Activated naive CD4-positive, alpha-beta T cell treated with anti-CD3 and anti-CD28 coated beads, Interleukin-2, amount 50 U/mL, for 16 hours (primary cell): ENCODE measurements around the gene ANKRD40.

Experiments
- DNase-seq: peaks from one replicate; pipeline ENCODE4 v3.0.0-alpha.2; 2020

The ANKRD40 gene

DNA sequence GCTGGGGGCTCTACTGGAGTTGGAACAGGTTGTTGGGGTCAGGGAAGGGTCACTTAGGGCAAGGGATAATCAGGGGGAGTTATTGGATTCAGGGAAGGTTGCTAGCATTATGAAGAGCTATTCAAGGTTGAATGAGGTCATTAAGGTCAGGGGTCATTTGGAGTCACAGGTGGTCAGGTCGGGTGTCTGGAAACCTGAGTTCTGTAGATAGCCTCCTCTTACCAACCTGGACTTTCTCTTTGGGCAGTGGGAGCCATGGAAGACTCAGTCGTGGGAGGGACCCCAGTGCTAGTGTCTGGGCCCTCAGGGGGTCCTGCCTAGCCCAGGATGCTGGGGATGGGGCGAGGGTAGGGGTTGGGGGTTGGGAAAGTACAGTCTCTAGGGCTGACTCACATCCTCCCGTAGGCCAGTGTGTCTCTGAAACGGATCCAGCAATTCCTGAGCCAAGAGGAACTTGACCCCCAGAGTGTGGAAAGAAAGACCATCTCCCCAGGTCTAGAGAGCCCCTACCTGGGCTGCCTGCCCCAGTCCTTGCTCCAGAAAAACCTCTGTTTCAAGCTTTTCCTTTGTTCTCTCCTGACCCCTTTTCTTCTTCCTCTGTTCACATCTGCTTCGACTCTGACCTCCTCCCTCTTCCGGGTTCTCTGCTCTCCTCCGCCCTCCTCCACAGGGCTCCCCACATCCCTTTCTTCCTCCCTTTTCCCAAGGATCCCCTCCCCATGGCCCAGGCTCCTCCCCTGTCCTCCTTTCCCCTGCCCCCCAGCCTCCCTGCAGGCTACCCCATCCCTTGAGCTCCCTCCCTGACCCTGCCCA, 39.5 kb downstream of the ANKRD40 start:
- no peak for DNase-seq

- DNase-seq: no peak
Measured at GRCh38 chr17:50667259-50668024, 40.3 kb downstream of the ANKRD40 start.

DNA sequence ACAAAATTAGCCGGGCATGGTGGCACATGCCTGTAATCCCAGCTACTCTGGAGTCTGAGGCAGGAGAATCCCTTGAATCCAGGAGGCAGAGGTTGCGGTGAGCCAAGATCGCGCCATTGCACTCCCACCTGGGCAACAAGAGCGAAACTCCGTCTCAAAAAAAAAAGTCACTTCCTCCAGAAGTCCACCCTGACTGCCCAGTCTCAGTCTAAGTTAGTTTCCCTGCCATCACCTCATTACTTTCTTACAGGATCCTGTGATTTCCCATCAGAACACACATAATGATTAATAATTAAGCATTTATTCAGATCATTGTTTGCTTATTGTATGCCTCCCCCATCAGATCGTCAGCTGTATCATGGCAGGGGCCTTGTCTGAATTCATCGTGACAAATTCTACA, 41.4 kb downstream of the ANKRD40 start:
- no peak for DNase-seq

DNA sequence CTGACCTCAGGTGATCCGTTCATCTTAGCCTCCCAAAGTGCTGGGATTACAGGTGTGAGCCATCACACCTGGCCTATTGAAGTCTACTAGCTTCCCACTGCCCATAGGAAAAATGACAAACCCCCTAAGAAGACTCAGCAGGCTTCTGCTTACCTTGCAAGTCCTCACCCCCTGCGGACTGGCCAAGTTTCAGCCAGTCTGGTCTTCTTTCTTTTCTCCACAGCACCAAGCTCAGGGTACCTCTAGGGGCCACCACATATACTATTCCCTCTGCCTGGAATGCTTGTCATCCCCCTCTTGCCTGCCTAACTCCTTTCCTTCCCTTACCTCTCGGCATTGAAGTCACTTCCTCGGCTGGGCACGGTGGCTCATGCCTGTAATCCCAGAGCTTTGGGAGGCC, 41.9 kb downstream of the ANKRD40 start:
- no peak for DNase-seq

DNA sequence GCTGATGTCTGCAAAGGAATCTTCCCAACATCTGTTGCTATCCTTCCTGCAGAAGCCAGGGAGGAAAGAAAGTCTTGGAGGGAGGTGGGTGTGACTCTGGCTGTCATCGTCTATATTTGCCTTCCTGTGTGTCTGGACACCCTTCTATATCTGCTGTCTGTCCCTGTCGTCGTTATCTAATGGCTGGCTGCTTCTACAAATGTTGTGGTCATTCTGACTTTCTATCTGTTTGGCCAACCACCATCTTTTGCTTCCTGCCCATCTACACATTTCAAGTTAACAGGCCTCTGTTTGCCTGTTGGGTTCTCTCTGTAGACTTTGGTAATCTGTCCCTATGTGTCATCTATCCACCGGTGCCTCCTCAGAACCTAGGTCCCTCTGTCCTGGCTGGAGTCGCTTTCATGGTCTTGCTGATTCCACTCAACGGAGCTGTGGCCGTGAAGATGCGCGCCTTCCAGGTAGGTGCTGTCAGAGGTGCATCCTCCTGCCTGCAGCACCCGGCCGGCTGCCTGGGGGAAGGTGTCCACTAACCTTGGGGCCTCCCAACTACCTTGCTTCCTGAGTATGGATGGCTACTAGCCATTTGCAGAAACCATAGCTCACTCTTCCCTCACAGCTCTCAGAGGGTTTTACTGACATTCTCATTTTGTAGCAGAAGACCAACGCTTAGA, 42.8 kb downstream of the ANKRD40 start:
- no peak for DNase-seq

- DNase-seq: no peak
Measured at GRCh38 chr17:50663812-50664374, 43.8 kb downstream of the ANKRD40 start.

- no peak for DNase-seq
Measured at GRCh38 chr17:50662632-50663225, 45.0 kb downstream of the ANKRD40 start.

- peak; percentile 25 for DNase-seq
Measured at GRCh38 chr17:50661795-50662391, 45.8 kb downstream of the ANKRD40 start.

GRCh38 chr17:50661348-50661747, 46.4 kb downstream of the ANKRD40 start:
- no peak for DNase-seq

GRCh38 chr17:50660887-50661345, 46.8 kb downstream of the ANKRD40 start:
- no peak for DNase-seq

DNA sequence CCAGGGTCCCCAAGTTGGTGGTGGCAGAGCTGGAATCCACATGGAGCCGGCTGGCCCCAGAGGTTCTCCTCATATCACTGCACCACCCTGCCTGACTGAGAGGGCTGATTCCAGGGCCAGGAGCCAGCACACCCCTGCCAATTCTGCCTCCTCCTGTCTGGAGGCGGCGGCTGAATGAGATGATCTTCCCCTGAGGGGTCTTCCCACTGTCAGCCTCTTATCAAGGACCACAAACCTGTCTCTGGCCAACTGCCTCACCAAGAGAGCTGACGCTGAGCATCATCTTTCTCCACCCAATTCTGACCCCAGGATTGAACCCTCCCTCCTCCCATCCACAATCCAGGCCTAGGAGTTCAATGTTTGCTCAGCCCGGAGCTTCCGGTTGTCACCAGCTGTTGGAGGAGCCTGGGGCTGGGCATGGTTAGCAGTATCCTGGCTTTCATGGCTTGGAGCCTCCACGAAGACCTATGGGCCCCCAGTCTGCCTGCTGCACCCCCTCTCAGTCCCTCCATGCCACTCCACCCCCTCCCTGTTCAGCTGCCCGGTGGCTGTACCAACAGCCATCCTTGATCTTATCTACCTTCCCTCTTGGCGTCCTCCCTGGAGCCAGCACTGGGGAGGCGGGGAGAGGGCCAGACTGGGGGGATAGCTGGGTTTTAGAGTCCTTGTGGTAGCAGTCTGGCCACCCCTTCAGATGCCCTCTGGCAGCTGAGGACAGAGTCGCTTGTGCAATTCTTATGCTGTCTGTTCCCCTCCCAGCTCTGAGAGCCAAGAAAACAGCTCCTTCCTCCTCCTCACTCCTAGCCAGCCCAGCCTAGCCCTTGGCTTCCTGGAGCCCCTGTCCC, 47.5 kb downstream of the ANKRD40 start:
- DNase-seq: no peak

GRCh38 chr17:50659179-50659578, 48.5 kb downstream of the ANKRD40 start:
- DNase-seq: no peak

- no peak for DNase-seq
Measured at GRCh38 chr17:50658616-50659015, 49.1 kb downstream of the ANKRD40 start.

- no peak for DNase-seq
Measured at GRCh38 chr17:50657627-50658026, 50.1 kb downstream of the ANKRD40 start.

DNA sequence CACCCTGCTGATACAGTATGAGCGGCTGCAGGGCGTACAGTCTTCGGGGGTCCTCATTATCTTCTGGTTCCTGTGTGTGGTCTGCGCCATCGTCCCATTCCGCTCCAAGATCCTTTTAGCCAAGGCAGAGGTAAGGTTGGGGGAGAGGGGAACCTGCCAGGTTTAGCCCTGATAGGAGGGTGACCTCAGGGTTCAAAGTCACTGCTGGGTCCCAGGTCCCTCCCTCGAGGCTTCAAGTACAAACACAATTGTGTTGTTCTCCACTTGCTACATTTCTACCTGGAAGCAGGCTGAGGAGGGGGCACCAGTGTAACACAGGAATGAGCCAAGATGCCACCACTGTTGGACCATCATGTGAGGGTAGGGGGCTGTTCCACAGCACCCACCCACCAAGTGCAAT, 50.7 kb downstream of the ANKRD40 start:
- no peak for DNase-seq

DNA sequence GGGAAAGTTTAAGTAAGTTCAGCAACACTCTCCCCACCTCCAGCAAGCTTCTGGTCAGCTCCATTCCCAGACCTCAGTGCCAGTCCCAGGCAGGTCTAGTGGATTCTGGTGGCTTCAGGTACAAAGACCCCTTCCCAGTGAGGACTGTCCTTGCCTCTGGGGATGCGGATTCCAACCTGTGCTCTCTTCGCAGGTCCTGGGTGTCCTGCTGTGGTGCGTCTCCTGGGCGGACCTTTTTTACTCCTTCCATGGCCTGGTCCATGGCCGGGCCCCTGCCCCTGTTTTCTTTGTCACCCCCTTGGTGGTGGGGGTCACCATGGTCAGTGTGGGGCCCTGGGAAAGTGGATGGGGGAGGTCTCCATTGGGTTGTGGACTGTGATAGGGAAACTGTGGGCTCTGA, 51.2 kb downstream of the ANKRD40 start:
- DNase-seq: no peak

DNA sequence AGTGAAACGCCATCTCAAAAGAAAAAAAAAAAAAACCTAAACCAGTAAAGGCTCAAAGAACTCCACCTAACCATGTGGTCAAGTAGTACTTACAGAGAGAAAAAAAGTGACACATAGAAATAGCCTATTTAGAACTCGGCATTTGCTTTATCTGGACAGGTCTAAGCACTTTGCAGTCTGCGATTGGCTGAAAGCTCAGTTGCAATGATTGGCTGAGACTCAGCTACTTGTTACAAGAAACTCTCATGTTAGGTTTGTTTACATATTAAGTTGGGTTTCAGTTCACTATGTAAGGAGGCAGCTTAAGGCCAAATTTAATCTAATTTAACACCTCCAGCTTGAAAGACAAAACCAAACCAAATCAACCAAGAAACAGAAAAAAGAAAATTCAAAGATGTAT, 54.0 kb downstream of the ANKRD40 start:
- DNase-seq: no peak

DNA sequence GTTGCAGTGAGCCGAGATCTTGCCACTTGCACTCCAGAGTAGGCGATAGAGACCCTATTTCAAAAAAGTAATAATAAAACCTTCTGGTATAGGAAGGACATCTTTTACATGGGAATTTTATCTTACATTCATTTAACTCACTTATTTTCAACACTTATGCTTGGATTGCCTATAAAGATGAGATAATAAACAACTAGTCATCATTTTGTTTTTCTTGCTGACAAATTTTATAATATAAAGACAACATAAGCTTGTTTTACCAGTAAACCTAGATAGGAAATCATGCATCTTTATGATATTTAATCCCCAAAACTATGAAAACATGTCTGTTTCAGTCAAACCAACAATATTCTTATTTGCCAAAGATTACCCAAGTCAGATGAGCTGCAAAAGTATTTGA, 56.1 kb downstream of the ANKRD40 start:
- no peak for DNase-seq

DNA sequence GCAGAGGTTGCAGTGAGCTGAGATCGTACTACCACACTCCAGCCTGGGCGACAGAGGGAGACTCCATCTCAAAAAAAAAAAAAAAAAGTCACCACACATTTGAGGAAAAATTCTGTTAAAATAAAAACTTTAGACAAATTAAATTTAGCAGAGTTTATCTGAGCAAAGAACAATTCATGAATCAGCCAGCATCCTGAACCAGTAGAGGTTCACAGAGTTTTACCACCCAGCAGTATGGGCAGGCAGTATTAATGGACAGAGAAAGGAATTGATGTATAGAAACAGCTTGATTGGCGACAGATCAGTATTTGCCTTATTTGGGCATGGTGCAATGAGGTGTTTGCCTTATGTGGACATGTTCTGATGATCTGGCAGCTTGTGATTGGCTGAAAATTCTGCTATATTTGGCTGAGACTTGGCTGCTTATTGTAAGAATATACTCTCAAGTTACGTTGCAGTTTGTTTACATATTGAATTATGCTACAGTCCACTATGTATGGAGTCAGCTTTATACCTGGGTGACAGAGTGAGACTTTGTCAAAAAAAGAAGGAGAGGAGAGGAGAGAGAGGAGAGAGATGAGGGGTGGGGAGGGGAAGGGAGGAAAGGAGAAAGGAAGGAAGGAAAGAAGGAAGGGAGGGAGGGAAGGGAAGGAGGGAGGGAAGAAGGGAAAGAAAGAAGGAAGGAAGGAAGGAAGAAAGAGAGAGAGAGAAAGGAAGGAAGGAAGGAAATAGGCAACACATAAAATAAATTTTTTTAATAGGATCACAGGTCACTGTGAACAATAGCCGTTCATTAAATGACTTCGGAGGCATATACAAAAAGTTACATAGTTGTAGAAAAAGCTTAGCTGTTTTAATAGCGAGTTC, 58.4 kb downstream of the ANKRD40 start:
- DNase-seq: no peak

DNA sequence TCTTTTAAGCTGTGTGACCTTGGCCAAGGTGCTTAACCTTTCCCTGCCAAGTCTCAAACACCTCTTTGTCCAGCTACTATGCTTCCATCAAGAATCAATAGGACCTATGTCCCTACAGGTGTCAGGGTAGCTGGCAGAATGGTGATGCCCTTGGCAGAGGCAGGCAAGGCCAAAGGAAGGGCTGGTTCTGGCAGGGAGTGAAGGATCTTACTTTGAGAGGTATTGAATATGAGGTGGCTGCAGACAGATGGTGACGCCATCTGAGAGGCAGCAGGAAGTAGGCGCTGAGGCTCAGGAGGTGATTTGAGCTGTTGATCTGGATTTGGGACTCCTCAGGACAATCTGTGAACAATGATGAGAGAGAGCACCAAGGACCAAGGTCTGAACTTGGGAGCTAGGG, 60.5 kb downstream of the ANKRD40 start:
- no peak for DNase-seq
